CD14-positive monocyte (primary cell): Measurements from ENCODE around the gene LLGL2. TPM values are rescaled to one million over a fixed set of nuclear protein-coding genes. Genes with fewer than 3 reads are reported as not detected.

Experiments
- DNase-seq, 3 donors: peaks; one replicate each; pipeline ENCODE4 v3.0.0-alpha.2; 2011 to 2022
- H2AFZ ChIP-seq: 2 replicates; pipeline ENCODE4 v1.6.0; 2012; ENCODE audit warnings: mild to moderate bottlenecking, low read depth, low read length, inconsistent platforms; ENCODE audit not compliant: insufficient read depth, poor library complexity, severe bottlenecking
- H3K27ac ChIP-seq, 2 donors: 1 replicate in 1 of 2; 2 replicates in 1 of 2; pipeline ENCODE4 v1.5.1; 2012 to 2013; ENCODE audit warnings: low read length in 2 of 2, control low read depth in 1 of 2, inconsistent platforms in 1 of 2, low read depth in 1 of 2, mild to moderate bottlenecking in 1 of 2
- H3K27me3 ChIP-seq, 2 donors: one replicate each; pipeline versions ENCODE4 v1.6.0 to v1.6.1; 2011 to 2013; ENCODE audit warnings: low read length in 2 of 2; ENCODE audit not compliant: control insufficient read depth in 2 of 2, insufficient read depth in 2 of 2
- H3K36me3 ChIP-seq, 2 donors: replicated peaks in 1 of 2; 1 replicate in 1 of 2; 2 replicates in 1 of 2; pipeline versions ENCODE4 v1.5.1 to v1.6.1; 2012 to 2013; ENCODE audit warnings: low read length in 2 of 2, control low read depth in 1 of 2, inconsistent platforms in 1 of 2, mild to moderate bottlenecking in 1 of 2; ENCODE audit not compliant: insufficient read depth in 2 of 2, control insufficient read depth in 1 of 2
- H3K4me1 ChIP-seq, 2 donors: 1 replicate in 1 of 2; 2 replicates in 1 of 2; pipeline versions ENCODE4 v1.5.1 to v1.6.1; 2012 to 2013; ENCODE audit warnings: low read length in 2 of 2, control low read depth in 1 of 2, inconsistent platforms in 1 of 2, mild to moderate bottlenecking in 1 of 2, moderate library complexity in 1 of 2; ENCODE audit not compliant: insufficient read depth in 2 of 2, control insufficient read depth in 1 of 2
- H3K4me2 ChIP-seq: replicated peaks from 2 replicates; pipeline ENCODE3; 2012; ENCODE audit warnings: low read length, moderate library complexity, mild to moderate bottlenecking; ENCODE audit not compliant: poor library complexity, severe bottlenecking; ENCODE audit errors: extremely low read depth
- H3K4me3 ChIP-seq, 3 experiments: fragments of 200-600 bp in 1 of 3; sonication (generic) in 1 of 3; replicated peaks in 1 of 3; 1 replicate in 2 of 3; 2 replicates in 1 of 3; pipeline ENCODE4 v1.5.1; 2011 to 2013; ENCODE audit warnings: low read length in 3 of 3, mild to moderate bottlenecking in 3 of 3, control low read depth in 2 of 3, low read depth in 2 of 3, inconsistent platforms in 1 of 3, moderate library complexity in 1 of 3
- H3K79me2 ChIP-seq: 2 replicates; pipeline ENCODE4 v1.6.0; 2012; ENCODE audit warnings: mild to moderate bottlenecking, control low read depth, inconsistent platforms, low read length, moderate library complexity; ENCODE audit not compliant: insufficient read depth
- H3K9ac ChIP-seq: 2 replicates; pipeline ENCODE4 v1.6.0; 2017; ENCODE audit warnings: low read length, mild to moderate bottlenecking; ENCODE audit not compliant: insufficient read depth, poor library complexity, severe bottlenecking
- H3K9me3 ChIP-seq, 2 donors: replicated peaks in 1 of 2; 1 replicate in 1 of 2; 2 replicates in 1 of 2; pipeline versions ENCODE4 v1.5.1 to v1.6.1; 2012 to 2013; ENCODE audit warnings: low read length in 2 of 2, control low read depth in 1 of 2; ENCODE audit not compliant: control insufficient read depth in 1 of 2, insufficient read depth in 1 of 2
- H4K20me1 ChIP-seq: 2 replicates; pipeline ENCODE4 v1.6.0; 2012; ENCODE audit warnings: mild to moderate bottlenecking, low read length, control low read depth, moderate library complexity; ENCODE audit not compliant: insufficient read depth
- H3K27ac Mint-ChIP-seq, 7 donors: one replicate each; pipeline ENCODE4 v1.8.0; 2020; ENCODE audit warnings: mild to moderate bottlenecking in 7 of 7, mixed read lengths in 7 of 7, moderate library complexity in 6 of 7, inconsistent platforms in 2 of 7
- H3K27me3 Mint-ChIP-seq, 3 donors: one replicate each; pipeline ENCODE4 v1.8.0; 2021 to 2022; ENCODE audit warnings: low read depth in 3 of 3, mild to moderate bottlenecking in 3 of 3, mixed read lengths in 3 of 3, moderate library complexity in 3 of 3, inconsistent platforms in 1 of 3
- H3K36me3 Mint-ChIP-seq, 2 donors: one replicate each; pipeline ENCODE4 v1.8.0; 2020; ENCODE audit warnings: mixed read lengths in 2 of 2, inconsistent platforms in 1 of 2, mild to moderate bottlenecking in 1 of 2
- H3K4me1 Mint-ChIP-seq: one replicate; pipeline ENCODE4 v1.8.0; 2020; ENCODE audit warnings: mild to moderate bottlenecking, mixed read lengths
- H3K4me3 Mint-ChIP-seq, 2 donors: one replicate each; pipeline ENCODE4 v1.8.0; 2020; ENCODE audit warnings: mild to moderate bottlenecking in 2 of 2, mixed read lengths in 2 of 2, moderate library complexity in 1 of 2
- H3K9me3 Mint-ChIP-seq, 7 donors: one replicate each; pipeline ENCODE4 v1.8.0; 2020 to 2022; ENCODE audit warnings: mixed read lengths in 7 of 7, mild to moderate bottlenecking in 6 of 7, moderate library complexity in 6 of 7, inconsistent platforms in 2 of 7
- CTCF ChIP-seq: fragments of 200-600 bp; IDR thresholded peaks from one replicate; pipeline ENCODE4 v1.8.0; 2022; ENCODE audit warnings: antibody characterized with exemption, mild to moderate bottlenecking
- WGBS: methylation state at CpG from one replicate; pipeline ENCODE4 v1.1.5; 2013; ENCODE audit warnings: missing lambda C conversion rate; ENCODE audit not compliant: insufficient coverage; 5-methylcytosine and 5-hydroxymethylcytosine counted together
- intact Hi-C, 2 donors: fragments of 100-400 bp; cut with micrococcal nuclease; formaldehyde crosslinking; loops; one replicate each; pipeline versions ENCODE4 v1.15.0 to v1.15.1; 2023
- polyA plus RNA-seq, 3 donors: library from polyadenylated mRNA; depleted of rRNA in 1 of 3; unstranded in 2 of 3; stranded (reverse) in 1 of 3; fragments of 300-500 nt in 2 of 3; fragments of >200 nt in 1 of 3; fragmentation: Illumina TruSeq in 2 of 3; gene quantifications; 1 replicate in 2 of 3; 2 replicates in 1 of 3; pipeline ENCODE4 v1.2.3, GENCODE V29; 2012 to 2021

The LLGL2 gene
- polyA plus RNA-seq, 3 donors = 4.8 to 7.5 (median 5.5) TPM

- H3K27me3 ChIP-seq = no peaks in the 10 kb centered on the region
- peak overlapping the region; percentile 33 to 82 for H3K27ac ChIP-seq
- H3K36me3 Mint-ChIP-seq = peaks cover 30 to 61% of the 10 kb centered on the region in 2 donors
- H3K4me1 ChIP-seq = peaks cover 32 to 33% of the 10 kb centered on the region in 2 donors
- H3K27ac Mint-ChIP-seq = peak overlapping the region; percentile 86 to 93 (median 91)
- H3K9me3 Mint-ChIP-seq = peaks cover 0 to 2% (median 0%) of the 10 kb centered on the region in 7 donors
- no peaks in the 10 kb centered on the region for H3K9me3 ChIP-seq
- no peaks in the 10 kb centered on the region for H4K20me1 ChIP-seq
- peaks cover 0 to 4% (median 0%) of the 10 kb centered on the region in 3 donors for H3K27me3 Mint-ChIP-seq
- H3K4me3 ChIP-seq = peak overlapping the region in 1 of 3 experiments; percentile 68
- WGBS = 90% methylated on average over 2 of the region's 5 CpGs
- peaks cover 10% of the 10 kb centered on the region for H3K79me2 ChIP-seq
- H3K4me2 ChIP-seq = peak overlapping the region; percentile 80
- H3K4me1 Mint-ChIP-seq = peaks cover 33% of the 10 kb centered on the region
- H2AFZ ChIP-seq = peak overlapping the region; percentile 74
- TF ChIP-seq CTCF = no peak
- DNase-seq = no peak
- H3K36me3 ChIP-seq = peaks cover 23 to 28% of the 10 kb centered on the region in 2 donors
- no peak overlapping the region for H3K9ac ChIP-seq
- H3K4me3 Mint-ChIP-seq = peak overlapping the region in 1 of 2 donors; percentile 91
- intact Hi-C loops = loop anchor here in 1 of 2 donors (5.0 kb wide), 1 partner anchor 60 kb away; no protein-coding TSS in a partner anchor
Observed at GRCh38 chr17:75486951-75487350, 38.5 kb upstream of the LLGL2 start.

DNA sequence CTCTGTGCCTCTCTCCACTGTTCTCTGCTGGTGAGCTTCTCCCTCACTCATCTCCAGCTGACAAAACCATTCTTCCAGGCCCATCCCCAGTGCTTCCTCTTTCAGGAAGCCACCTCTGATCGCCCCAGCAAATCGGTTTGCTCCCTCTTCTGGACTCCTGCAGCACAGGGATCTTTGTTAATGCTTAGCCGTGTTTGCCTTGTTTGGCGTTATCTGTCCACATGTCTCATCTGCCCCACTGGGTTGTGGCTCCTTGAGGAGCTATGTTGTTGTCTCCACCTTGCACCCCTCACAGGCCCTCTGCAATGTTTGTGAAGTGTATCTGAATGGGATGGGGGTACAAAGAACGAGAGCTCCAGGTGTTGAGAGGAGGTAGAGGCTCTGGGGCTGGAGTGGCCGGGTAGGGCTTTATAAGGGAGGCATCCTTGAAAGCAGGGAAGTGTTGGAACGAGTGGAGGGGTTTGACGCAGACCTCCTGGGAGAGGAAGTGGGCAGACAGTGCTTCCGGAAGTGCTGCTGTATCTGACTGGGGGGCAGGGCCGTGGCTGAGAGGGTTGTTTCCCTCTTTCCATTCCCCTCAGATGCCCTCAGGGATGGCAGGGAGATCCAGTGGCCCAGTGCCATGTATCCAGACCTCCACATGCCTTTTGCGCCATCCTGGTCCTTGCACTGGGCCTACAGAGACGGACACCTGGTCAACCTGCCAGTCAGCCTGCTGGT, 38.0 kb upstream of the LLGL2 start:
- WGBS = 20% methylated on average over 6 of the region's 12 CpGs
- H3K27me3 ChIP-seq = no peaks in the 10 kb centered on the region
- peak overlapping the region; percentile 80 for H3K4me2 ChIP-seq
- peak overlapping the region; percentile 74 for H2AFZ ChIP-seq
- peak overlapping the region; percentile 30 for H3K9ac ChIP-seq
- H3K27ac Mint-ChIP-seq = peak overlapping the region; percentile 86 to 93 (median 91)
- H3K36me3 Mint-ChIP-seq = peaks cover 35 to 66% of the 10 kb centered on the region in 2 donors
- peaks cover 29 to 33% of the 10 kb centered on the region in 2 donors for H3K36me3 ChIP-seq
- peak overlapping the region; percentile 70 to 91 for H3K4me3 Mint-ChIP-seq
- intact Hi-C loops = loop anchor here in 1 of 2 donors (5.0 kb wide), 1 partner anchor 60 kb away; no protein-coding TSS in a partner anchor
- peak overlapping the region; percentile 33 to 82 for H3K27ac ChIP-seq
- no peaks in the 10 kb centered on the region for H3K9me3 ChIP-seq
- no peaks in the 10 kb centered on the region for H4K20me1 ChIP-seq
- peaks cover 30% of the 10 kb centered on the region for H3K4me1 Mint-ChIP-seq
- peak; percentile 58 to 73 (median 71) for DNase-seq
- H3K4me3 ChIP-seq = peak overlapping the region; percentile 6 to 68 (median 23)
- H3K4me1 ChIP-seq = peaks cover 28% of the 10 kb centered on the region in 2 donors
- peaks cover 0 to 2% (median 0%) of the 10 kb centered on the region in 7 donors for H3K9me3 Mint-ChIP-seq
- TF ChIP-seq CTCF = peak; percentile 30
- H3K79me2 ChIP-seq = peaks cover 10% of the 10 kb centered on the region
- peaks cover 0 to 4% (median 0%) of the 10 kb centered on the region in 3 donors for H3K27me3 Mint-ChIP-seq
